Uterus (tissue), 2 donors: ENCODE results near the gene CTSE.

Experiments used
- POLR2A ChIP-seq, 2 donors: fragments of 450-650 bp; IDR thresholded peaks; one replicate each; pipeline ENCODE4 v1.6.1; 2016; ENCODE audit warnings: antibody characterized with exemption in 2 of 2, mild to moderate bottlenecking in 1 of 2, moderate library complexity in 1 of 2
- TF ChIP-seq, protein P1 (sequence below), 4 experiments: fragments of 200-600 bp in 2 of 4; fragments of 450-650 bp in 2 of 4; sonication (generic) in 2 of 4; IDR thresholded peaks; one replicate each; pipeline ENCODE4 v1.5.1; 2016 to 2019; ENCODE audit warnings: antibody characterized with exemption in 4 of 4, mild to moderate bottlenecking in 2 of 4, moderate library complexity in 1 of 4

DNA sequence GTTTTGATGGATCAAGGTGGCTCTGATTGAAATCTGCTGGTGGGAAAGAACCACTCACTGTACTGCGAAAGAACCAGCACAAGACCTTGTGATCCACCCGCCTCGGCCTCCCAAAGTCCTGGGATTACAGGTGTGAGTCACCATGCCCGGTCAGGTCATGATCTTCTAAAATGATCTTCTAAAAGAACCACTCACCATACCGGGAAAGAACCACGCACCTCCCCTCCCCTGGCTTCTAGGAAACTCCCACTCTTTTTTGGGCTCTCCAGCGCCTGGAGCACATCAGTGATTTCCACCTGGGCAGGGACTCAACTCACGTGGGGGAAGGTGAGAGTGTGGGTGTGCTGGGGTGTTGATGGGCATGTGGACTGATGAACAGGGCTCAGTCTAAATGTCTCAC, 12.6 kb downstream of the CTSE start:
- no peak for TF ChIP-seq POLR2A (IDR thresholded peaks at IDR 0.05)
- TF ChIP-seq, protein P1, sequence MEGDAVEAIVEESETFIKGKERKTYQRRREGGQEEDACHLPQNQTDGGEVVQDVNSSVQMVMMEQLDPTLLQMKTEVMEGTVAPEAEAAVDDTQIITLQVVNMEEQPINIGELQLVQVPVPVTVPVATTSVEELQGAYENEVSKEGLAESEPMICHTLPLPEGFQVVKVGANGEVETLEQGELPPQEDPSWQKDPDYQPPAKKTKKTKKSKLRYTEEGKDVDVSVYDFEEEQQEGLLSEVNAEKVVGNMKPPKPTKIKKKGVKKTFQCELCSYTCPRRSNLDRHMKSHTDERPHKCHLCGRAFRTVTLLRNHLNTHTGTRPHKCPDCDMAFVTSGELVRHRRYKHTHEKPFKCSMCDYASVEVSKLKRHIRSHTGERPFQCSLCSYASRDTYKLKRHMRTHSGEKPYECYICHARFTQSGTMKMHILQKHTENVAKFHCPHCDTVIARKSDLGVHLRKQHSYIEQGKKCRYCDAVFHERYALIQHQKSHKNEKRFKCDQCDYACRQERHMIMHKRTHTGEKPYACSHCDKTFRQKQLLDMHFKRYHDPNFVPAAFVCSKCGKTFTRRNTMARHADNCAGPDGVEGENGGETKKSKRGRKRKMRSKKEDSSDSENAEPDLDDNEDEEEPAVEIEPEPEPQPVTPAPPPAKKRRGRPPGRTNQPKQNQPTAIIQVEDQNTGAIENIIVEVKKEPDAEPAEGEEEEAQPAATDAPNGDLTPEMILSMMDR (IDR thresholded peaks at IDR 0.05): no peak
